CD4-positive, alpha-beta T cell treated with Interleukin-12 subunit alpha and Interleukin-12 subunit beta, for 1 hour (primary cell): ENCODE results near the gene DEPDC7.
"Not testable (repeated sequence)": the region's sequence is repeated elsewhere in the genome, so short reads cannot be mapped to it uniquely, and the experiment has no call there.

Experiments
- DNase-seq: peaks from one replicate; pipeline ENCODE4 v3.0.0-alpha.2; 2020

DEPDC7 gene

GRCh38 chr11:33015621-33016551, at the start of gene DEPDC7:
Gene DEPDC7, plus strand, starts transcription at chr11:33015878. Its CDS starts 78 bp downstream, at chr11:33015956.
- DNase-seq: peak; percentile 78

DNA sequence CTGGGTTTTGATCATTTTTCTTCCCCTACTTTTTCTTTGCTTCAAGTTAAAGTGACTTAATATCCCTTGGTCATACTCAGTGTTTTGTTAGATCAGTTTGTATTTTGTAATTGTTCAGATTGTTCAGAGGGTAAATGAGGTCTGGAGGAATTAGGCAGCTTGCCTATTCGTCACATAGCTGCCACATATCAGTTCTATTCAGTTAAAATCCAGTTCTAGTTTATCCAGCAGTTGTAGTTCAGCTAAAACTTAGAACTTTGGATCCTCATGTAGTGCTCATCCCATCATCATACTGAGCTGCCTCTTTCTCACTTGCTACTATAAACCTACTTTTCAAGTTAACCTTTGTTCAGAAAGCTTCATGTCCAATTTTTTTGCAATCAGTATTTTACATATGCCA, 47.1 kb upstream of the DEPDC7 start:
- DNase-seq: no peak

DNA sequence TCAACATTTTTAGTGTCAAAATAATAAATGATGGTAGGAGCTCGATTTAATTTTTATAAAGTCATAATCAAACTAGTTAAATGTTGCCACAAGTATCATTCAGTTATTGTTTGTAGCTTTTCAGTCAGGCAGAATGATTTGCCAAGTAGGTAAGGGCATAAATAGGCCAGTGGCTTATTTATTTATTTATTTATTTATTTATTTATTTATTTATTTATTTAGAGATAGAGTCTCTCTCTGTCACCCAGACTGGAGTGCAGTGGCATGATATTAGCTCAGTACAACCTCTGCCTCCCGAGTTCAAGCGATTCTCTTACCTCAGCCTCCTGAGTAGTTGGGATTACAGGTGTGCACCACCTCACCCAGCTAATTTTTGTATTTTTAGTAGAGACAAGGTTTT, 43.4 kb upstream of the DEPDC7 start:
- DNase-seq: not testable (repeated sequence)

DNA sequence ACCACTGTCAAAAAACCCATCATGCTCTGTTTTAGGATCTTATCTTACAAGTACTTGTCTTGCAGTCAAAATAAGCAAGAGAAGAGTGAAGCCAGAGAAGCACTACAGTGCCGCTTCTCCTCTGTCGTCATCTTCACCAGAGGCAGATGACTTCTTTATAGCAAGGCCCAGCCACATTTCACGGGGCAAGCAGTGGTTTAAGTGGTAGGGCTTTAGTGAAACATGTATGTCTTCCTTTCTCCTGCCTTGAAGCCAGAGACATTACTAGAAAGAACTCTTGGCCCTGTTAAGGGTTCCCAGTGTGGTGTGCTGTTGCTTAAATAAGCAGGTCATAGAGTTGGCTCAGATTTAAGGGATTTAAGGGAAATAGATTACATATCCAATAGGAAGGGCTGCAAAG, 42.9 kb upstream of the DEPDC7 start:
- no peak for DNase-seq

- no peak for DNase-seq
Observed at GRCh38 chr11:32982626-32983025, 33.1 kb upstream of the DEPDC7 start.

GRCh38 chr11:32983506-32983905, 32.2 kb upstream of the DEPDC7 start:
- DNase-seq: no peak

- no peak for DNase-seq
Observed at GRCh38 chr11:32985600-32985999, 30.1 kb upstream of the DEPDC7 start.

- DNase-seq: no peak
Observed at GRCh38 chr11:32987851-32988250, 27.8 kb upstream of the DEPDC7 start.

- DNase-seq: no peak
Observed at GRCh38 chr11:32990481-32990880, 25.2 kb upstream of the DEPDC7 start.

- no peak for DNase-seq
Observed at GRCh38 chr11:32991427-32991826, 24.3 kb upstream of the DEPDC7 start.

GRCh38 chr11:32991898-32992297, 23.8 kb upstream of the DEPDC7 start:
- no peak for DNase-seq

GRCh38 chr11:33000181-33000580, 15.5 kb upstream of the DEPDC7 start:
- no peak for DNase-seq

- DNase-seq: no peak
Observed at GRCh38 chr11:33001281-33001680, 14.4 kb upstream of the DEPDC7 start.

GRCh38 chr11:33001751-33002542, 13.7 kb upstream of the DEPDC7 start:
- DNase-seq: no peak

- DNase-seq: peak; percentile 43
Observed at GRCh38 chr11:33005175-33005574, 10.5 kb upstream of the DEPDC7 start.

GRCh38 chr11:33006010-33006409, 9.7 kb upstream of the DEPDC7 start:
- no peak for DNase-seq

DNA sequence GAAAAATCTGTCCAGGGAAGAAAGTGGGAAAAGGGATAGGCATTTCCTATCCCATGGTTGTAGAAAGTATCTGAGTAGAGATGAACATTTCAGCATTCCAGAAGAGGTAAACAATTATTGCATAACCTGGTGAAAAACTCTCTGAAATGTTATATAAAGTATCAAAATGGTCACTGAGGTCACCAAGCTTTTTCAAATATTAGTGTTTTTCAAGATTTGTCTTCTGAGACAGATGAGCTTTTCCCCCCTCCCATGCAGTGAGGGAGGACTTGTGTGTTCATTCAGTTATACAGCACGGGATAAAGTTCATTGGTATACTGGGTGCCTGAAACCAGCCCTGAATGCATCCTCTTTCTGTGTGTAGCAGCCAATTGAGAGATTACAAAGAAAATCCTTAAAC, 1.9 kb upstream of the DEPDC7 start:
- DNase-seq: no peak

DNA sequence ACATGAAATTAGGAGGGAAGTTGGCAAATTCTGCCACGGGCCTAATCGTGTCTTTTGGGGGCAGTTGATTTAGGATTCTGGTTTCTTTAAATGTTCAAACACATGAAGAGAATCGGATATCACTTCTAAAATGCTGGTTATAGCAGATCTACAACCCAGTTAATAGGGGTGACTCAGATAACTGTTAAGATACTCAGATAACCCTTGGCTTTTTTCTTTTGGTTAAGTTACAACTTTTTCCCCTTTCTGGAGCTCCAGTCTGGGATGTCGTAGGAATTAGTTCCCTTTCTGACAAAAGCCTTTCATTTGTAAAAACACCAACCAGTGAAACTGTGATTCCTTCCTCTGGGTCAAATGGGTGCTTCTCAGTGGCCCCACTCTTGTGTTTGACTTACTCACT, 976 bp downstream of the DEPDC7 start:
- no peak for DNase-seq

- no peak for DNase-seq
Observed at GRCh38 chr11:33017478-33017877, 1.8 kb downstream of the DEPDC7 start.

- DNase-seq: no peak
Observed at GRCh38 chr11:33017965-33018364, 2.3 kb downstream of the DEPDC7 start.

GRCh38 chr11:33018840-33019239, 3.2 kb downstream of the DEPDC7 start:
- no peak for DNase-seq

DNA sequence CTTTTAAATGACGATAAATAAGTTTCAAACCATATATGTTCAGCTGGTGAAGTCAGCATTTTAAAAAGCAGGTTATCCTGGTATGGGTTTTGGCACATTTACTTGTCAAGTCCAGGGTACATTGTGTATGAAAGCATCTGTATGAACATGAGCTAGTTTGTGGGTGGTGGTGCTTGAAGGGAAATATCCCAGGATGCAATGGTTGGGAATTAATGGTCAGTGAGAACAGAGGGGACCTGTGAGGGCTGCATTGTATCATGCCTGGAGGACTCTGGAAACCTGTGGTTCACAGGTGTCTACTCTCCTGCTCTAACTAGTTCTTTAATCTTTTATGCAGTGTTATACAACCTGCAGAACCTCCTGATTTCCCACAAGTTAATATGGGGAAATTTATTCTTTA, 5.8 kb downstream of the DEPDC7 start:
- no peak for DNase-seq

DNA sequence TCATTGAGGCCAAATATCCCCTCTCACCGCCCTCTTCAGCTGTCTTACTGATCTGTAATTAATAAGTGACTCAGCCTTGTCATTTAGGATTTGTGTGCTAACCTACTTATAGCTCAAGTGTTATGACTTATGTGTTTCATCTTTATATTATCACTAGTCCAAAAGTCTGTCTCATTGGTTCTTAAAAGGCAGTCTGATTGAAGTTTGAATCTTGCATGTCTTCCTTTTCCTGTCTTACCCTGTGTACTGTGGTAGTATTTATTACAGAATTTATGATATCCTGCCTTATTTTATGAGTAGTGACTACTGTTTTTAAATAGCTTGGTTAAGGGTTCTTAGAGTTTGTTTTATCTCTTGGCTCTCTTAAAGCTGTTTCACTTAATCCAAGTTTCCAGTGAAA, 6.3 kb downstream of the DEPDC7 start:
- no peak for DNase-seq

GRCh38 chr11:33025339-33025722, 9.7 kb downstream of the DEPDC7 start:
- no peak for DNase-seq
